Stimulated activated CD4-positive, alpha-beta T cell treated with anti-CD3 and anti-CD28 coated beads, Interleukin-15, amount 100 ng/mL, for 48 hours (primary cell): ENCODE results near the gene CKAP4.

ENCODE experiments used
- DNase-seq, 2 donors: peaks; one replicate each; pipeline ENCODE4 v3.0.0-alpha.2; 2020; ENCODE audit warnings: low read depth in 2 of 2

CKAP4 gene

DNA sequence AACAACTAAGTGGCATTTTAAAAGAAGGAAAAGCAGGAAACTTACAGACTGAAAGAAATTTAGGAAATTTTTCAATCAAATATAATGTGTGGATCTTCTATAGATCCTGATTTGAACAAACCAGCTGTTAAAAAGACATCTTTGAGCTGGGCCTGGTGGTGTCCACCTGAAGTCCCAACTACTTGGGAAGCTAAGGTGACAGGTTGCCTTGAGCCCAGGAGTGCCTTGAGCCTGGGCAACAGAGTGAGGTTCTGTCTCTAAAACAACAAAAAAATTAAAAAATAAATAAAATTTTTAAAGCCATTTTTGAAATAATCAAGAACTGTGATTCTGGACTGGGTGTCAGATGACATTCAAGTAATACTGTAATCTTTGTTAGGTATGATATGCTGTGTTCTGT is 7.0 kb downstream of the CKAP4 start:
- no peak for DNase-seq

GRCh38 chr12:106239951-106240335 is 7.9 kb downstream of the CKAP4 start:
- DNase-seq = no peak

DNA sequence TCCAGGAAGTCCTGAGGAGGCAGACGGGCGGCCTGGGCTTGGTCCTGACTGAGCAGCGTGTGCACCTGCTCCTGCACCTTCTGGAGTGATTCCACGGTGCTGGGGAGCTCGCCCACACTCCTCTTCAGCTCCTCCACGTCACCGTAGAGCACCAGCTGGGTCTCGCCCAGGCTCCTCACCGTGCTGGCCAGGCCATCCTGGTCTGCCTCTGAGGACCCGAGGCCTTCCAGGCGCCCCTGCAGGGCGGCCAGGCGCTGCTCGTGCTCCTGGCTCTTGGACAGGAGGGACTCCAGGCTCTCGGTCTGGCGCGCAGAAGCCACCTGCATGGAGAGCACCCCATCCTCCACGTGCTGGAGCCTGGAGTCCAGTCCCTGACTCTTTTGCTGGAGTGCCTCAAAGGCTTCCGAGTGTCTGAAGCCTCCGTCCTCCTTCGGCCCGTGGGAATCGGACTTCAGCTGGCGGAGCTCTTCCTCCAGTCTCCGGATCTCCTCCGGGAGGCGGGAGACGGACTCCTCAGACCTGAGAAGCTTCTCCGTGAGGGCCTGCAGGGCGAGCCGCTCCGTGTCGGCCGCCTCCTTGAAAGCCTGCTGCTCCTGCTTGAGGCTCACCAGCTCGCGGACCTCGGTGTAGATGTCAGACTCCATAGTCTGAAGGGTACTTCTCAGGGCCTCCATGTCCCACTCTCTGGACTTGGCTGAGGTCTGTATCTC is 8.4 kb downstream of the CKAP4 start:
- DNase-seq = no peak

- DNase-seq = no peak
These were observed 9.7 kb downstream of the CKAP4 start for GRCh38 chr12:106238146-106238545.

DNA sequence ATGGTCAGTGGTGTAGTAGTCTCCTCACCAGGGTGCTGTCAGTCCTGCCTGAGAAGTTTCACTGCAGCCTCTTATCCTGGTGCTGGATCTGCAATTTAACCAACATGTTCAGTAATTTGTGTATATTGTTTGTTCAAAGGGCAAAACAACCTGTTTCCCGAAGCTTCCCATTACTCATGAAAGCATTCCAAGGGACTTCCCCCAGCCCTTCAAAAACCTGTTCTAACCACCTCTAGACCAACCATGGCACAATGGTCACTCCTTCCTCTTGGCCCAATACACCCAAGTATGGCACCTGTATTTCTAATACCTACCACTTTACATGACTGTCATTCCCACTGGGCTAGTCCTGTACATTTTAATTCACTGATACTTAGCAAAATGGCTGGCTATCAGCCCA is 12.1 kb downstream of the CKAP4 start:
- no peak for DNase-seq

GRCh38 chr12:106234449-106234848 is 13.4 kb downstream of the CKAP4 start:
- no peak for DNase-seq

GRCh38 chr12:106233011-106233410 is 14.8 kb downstream of the CKAP4 start:
- no peak for DNase-seq

DNA sequence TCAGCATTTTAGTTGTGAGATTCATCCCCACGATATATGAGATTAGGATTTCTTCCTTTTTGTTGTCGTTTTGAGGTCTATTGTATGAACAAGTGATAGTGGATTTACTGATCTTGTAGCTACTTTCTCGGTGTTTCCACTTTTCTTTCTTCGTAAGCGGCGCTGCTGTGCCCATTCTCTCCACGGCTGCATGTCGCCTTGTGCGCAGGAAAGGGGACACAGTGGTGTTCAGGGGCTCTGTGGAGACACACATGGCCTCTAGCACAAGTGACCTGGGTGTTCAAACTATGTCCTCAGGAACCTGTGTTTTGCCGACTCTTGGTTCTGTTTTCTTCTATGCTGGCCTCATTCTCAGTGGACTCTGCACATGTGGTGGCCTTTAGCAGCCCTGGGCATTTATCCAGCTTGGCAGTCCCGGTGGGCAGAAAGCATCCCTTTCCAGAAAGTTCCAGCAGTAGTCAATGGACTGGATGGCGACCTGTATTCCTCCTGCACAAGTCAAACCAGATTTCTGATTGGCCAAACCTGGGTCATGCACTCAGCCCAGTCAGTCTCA is 18.7 kb downstream of the CKAP4 start:
- no peak for DNase-seq

- DNase-seq = no peak
These were observed 19.5 kb downstream of the CKAP4 start for GRCh38 chr12:106228320-106228710.

- peak in 1 of 2 donors; percentile 16 for DNase-seq
These were observed 20.0 kb downstream of the CKAP4 start for GRCh38 chr12:106227641-106228319.

DNA sequence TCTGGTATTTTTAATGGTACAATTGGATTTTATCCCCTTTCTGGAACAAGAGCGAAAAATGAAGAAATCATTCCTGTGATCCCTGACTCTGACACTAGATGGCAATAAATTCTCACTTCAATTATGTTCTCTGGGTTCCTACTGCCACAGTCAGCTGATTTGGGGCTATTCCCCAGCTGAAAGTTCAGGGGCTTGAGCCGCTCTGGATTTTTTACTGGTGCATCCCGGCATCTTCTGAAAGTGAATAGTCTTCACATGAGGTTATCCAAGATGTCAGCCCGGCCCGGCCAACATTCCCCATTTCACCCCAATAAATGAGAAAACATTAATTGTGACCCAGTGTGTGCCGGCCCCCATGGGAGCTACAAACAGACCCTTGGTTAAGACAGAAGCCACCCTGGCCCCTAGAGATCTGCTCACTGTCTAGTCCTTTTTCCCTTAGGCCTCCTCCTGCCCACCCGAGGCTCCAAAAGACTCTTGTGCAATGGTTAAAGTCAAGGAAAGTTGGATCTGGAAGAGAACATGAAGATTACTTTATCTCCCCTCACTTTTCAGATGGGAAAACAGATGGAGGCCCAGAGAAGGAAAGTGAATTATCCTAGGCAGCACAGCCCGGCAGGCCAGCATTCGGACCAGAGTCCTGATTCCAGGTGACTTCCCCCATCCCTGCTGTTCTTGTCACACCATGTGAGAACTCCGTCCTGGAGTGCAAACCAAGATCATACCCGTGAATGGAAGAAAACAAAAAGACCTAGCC is 20.8 kb downstream of the CKAP4 start:
- DNase-seq = no peak

- DNase-seq = no peak
These were observed 23.5 kb downstream of the CKAP4 start for GRCh38 chr12:106224355-106224706.

DNA sequence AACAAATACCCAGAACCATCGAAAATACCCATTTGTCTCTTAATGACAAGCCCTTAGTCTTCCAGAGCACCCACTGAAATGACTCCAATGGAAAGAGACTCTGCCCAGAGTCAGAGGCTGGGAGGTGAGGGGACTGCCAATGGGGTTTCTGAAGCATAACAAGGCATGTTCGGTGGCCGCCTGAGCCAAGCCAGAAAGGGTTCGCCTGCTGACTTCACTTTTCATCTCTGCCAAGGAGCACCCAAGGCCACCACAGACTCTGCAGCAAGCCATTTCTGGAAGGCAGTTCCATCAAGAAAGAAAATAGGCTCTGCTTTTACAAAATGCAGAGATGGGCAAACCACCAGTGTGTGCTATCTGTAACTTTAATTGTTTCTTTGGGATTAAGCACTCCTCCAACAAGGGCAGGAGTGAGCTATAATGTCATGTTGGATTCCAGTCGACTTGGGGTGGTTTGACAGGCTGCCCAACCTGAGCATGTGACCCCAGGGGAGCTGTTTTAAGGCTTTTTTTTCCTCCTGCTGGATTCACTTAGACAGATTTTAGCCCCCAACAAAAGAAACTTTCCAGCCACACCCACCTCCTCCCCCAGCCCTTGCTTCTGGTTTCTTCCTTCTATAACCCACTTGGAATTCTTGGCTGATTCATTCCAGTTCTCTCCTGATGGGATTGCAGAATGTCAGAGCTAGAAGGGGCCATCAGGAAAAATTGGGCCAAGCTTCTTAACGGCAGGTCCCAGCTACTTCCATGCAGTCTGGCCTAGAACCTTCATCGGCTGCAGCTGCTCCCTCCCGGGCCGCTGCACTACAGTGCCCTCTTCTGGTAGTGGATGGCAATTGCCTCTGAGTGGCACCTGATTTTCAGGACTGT is 24.1 kb downstream of the CKAP4 start:
- DNase-seq = peak; percentile 41 to 52

DNA sequence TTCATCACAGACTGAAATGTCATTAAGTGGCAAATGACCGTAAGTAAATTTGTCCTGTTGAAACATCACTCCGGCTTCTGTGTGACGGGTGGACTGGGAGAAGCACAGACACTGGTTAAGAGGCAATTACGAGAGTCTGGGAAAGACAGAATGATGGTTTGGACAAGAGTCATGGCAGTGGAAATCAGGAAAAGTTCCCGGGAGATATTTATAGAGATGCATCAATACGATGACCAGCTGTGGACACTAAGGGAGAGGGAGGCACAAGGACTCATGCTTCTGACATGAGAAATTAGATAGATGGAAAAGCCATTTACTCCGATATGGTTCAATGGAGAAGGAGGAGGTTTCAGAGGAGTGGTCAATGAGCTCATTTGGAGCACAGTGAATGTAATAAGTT is 27.3 kb downstream of the CKAP4 start:
- no peak for DNase-seq

- no peak for DNase-seq
These were observed 28.8 kb downstream of the CKAP4 start for GRCh38 chr12:106219043-106219442.

DNA sequence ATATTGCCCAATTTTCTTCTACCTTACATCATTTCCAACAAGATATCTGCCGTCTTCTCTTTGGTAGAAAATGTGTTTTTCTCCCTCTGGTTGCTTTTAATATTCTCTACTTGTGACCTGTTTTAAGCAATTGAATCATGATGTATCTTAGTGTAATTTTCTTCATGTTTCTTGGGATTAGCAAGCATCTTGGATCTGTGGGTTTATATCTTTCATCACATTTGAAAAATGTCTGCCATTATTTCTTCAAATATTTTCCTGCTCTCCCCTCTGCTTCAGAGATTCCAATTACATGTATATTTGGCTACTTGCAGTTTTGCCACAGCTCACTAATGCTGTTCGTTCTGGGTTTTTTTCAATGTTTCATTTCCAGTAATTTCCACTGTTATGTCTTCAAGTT is 30.1 kb downstream of the CKAP4 start:
- DNase-seq = no peak

- DNase-seq = no peak
These were observed 33.2 kb downstream of the CKAP4 start for GRCh38 chr12:106214571-106214970.

GRCh38 chr12:106213662-106214061 is 34.2 kb downstream of the CKAP4 start:
- no peak for DNase-seq

- DNase-seq = no peak
These were observed 35.8 kb downstream of the CKAP4 start for GRCh38 chr12:106211973-106212372.

DNA sequence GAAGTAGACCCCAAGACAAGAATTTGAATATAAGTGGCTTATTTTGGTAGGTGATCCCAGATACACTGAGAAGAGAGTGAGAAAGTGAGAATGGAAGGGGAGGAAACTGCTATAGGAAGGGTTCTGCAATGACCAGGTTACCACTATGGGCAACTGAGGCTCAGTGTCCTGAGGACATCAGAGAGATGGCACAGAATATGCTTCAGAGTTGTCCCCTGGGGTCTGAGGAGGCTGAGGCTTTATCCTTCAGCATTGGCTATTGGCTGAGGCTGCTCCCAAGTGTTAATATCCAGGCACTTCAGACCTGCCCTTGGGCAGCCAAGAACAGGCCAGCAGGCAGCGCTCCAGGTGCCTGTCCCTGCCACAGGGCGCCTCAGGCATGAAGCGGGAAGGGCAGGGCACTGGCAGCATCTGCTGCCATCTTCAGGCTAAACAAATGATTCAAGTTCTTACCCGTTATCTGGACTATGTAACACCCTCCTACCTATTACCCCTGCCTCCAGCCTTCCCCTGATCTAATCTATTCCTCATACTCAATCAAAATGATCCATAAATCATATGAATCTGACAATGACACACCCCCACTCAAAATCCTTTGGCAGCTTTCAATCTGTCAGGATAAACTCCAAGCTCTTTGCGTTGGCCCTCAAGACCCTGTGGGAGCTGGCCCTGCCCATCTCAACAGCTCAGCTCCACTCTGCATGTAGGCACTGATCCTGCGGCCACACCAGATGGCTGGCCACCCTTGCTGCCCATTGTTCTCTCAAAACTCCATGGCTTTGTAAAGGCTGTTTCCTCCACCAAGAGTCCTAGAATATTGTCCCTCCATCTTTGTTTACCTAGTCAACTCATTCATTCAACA is 42.4 kb downstream of the CKAP4 start:
- DNase-seq = no peak

DNA sequence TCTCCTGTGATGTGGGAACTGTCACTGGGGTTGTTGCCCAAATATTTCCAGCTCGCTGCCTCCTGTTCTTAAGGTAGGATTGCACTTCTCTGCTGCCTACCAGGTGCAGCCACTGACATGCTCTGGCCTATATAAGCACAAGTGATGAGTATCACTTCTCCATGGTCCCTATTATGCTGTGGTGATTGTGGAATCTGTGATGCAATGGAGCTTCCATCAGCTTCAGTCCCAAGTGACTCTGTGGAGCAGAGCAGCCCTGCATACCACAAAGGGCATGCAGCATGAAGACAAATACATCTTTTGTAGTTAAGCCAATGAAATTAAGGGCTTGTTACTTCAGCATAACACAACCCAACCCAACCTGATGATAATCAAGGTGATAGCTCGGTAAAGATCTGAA is 43.5 kb downstream of the CKAP4 start:
- DNase-seq = no peak
